Endothelial cell of umbilical vein (primary cell): ENCODE data around the gene ZBTB14. TPM values are rescaled to one million over a fixed set of nuclear protein-coding genes. Genes with fewer than 3 reads are reported as not detected.

Experiments
- BruUV-seq: library from RNA; stranded (reverse); fragments of 400-500 nt; replicated peaks from 2 replicates; lab custom pipeline; 2021; lab: Mats Ljungman, UMichigan
- CTCF ChIA-PET: fragments of 300-600, 350-600 bp; sonication (Branson Sonifier 250); formaldehyde crosslinking; loops from one replicate; lab custom pipeline; 2021; ENCODE audit warnings: antibody characterized with exemption, inconsistent platforms; lab: Charles Lee
- POLR2A ChIA-PET: fragments of 300-600, 350-600 bp; sonication (Branson Sonifier 250); formaldehyde crosslinking; loops from one replicate; lab custom pipeline; 2021; ENCODE audit warnings: antibody characterized with exemption, inconsistent platforms; lab: Charles Lee
- DNase-seq: peaks from one replicate; pipeline ENCODE4 v3.0.0-alpha.2; 2011; ENCODE audit warnings: low read depth, low spot score
- FAIRE-seq: peaks from 2 replicates; lab custom pipeline; 2011; peaks lifted over from hg19 to GRCh38; lab: Jason Lieb, UNC
- H2AFZ ChIP-seq: 2 replicates; pipeline ENCODE4 v1.6.0; 2012; ENCODE audit warnings: low read depth, low read length, control low read depth, inconsistent platforms
- H3K27ac ChIP-seq: 2 replicates; pipeline ENCODE4 v1.5.1; 2011; ENCODE audit warnings: low read depth, mild to moderate bottlenecking, control low read depth, low read length, moderate library complexity; ENCODE audit not compliant: insufficient read depth
- H3K27me3 ChIP-seq, 2 experiments: 2 replicates each; pipeline versions ENCODE4 v1.6.0 to v1.6.1; 2011; ENCODE audit warnings: low read length in 2 of 2, mixed read lengths in 1 of 2; ENCODE audit not compliant: control insufficient read depth in 2 of 2, insufficient read depth in 2 of 2
- H3K36me3 ChIP-seq, 2 experiments: 2 replicates in 1 of 2; 3 replicates in 1 of 2; pipeline ENCODE4 v1.5.1; 2011; ENCODE audit warnings: low read length in 2 of 2, mild to moderate bottlenecking in 1 of 2, moderate library complexity in 1 of 2; ENCODE audit not compliant: control insufficient read depth in 2 of 2, insufficient read depth in 2 of 2; ENCODE audit errors: extremely low read depth in 1 of 2
- H3K4me1 ChIP-seq: 3 replicates; pipeline ENCODE4 v1.5.1; 2011; ENCODE audit warnings: mild to moderate bottlenecking, low read length; ENCODE audit not compliant: control insufficient read depth, insufficient read depth; ENCODE audit errors: extremely low read depth
- H3K4me2 ChIP-seq: 2 replicates; pipeline ENCODE4 v1.6.1; 2011; ENCODE audit warnings: low read length, control low read depth, mixed read lengths; ENCODE audit not compliant: insufficient read depth
- H3K4me3 ChIP-seq, 3 experiments: fragments of 200-600 bp in 1 of 3; sonication (generic), shearing (Covaris generic) in 1 of 3; replicated peaks in 1 of 3; 2 replicates each; pipeline ENCODE4 v1.5.1; 2011 to 2016; ENCODE audit warnings: control low read depth in 3 of 3, low read length in 3 of 3, mild to moderate bottlenecking in 2 of 3, inconsistent platforms in 1 of 3, low read depth in 1 of 3, moderate library complexity in 1 of 3; ENCODE audit not compliant: insufficient read depth in 1 of 3
- H3K79me2 ChIP-seq: 2 replicates; pipeline ENCODE4 v1.6.0; 2012; ENCODE audit warnings: low read length, inconsistent platforms; ENCODE audit not compliant: control insufficient read depth, insufficient read depth
- H3K9ac ChIP-seq: replicated peaks from 2 replicates; pipeline ENCODE3; 2011; ENCODE audit warnings: low read length, control low read depth; ENCODE audit not compliant: insufficient read depth; ENCODE audit errors: extremely low read depth
- H3K9me1 ChIP-seq: replicated peaks from 3 replicates; pipeline ENCODE4 v1.6.0; 2011; ENCODE audit warnings: mild to moderate bottlenecking, low read length; ENCODE audit not compliant: control insufficient read depth, insufficient read depth; ENCODE audit errors: extremely low read depth
- H3K9me3 ChIP-seq: replicated peaks from 2 replicates; pipeline ENCODE4 v1.5.1; 2012; ENCODE audit warnings: low read length, inconsistent platforms; ENCODE audit not compliant: control insufficient read depth, insufficient read depth
- H4K20me1 ChIP-seq: replicated peaks from 2 replicates; pipeline ENCODE3; 2011; ENCODE audit warnings: mild to moderate bottlenecking, low read length; ENCODE audit not compliant: control insufficient read depth, insufficient read depth; ENCODE audit errors: extremely low read depth
- EZH2 ChIP-seq: IDR thresholded peaks from 2 replicates; pipeline ENCODE4 v1.6.1; 2012; ENCODE audit warnings: borderline replicate concordance, low read depth, mild to moderate bottlenecking, moderate library complexity, low read length, inconsistent platforms; ENCODE audit not compliant: severe bottlenecking
- FOS ChIP-seq: IDR thresholded peaks from 2 replicates; pipeline ENCODE4 v1.6.1; 2011; ENCODE audit warnings: mild to moderate bottlenecking, low read length, moderate library complexity, borderline replicate concordance; ENCODE audit not compliant: insufficient read depth
- GATA2 ChIP-seq: IDR thresholded peaks from 2 replicates; pipeline ENCODE4 v1.7.0; 2011; ENCODE audit warnings: low read depth, mild to moderate bottlenecking, moderate library complexity, mixed read lengths, low read length; ENCODE audit not compliant: insufficient read length, insufficient read depth
- JUN ChIP-seq: IDR thresholded peaks from 2 replicates; pipeline ENCODE4 v1.6.1; 2011; ENCODE audit warnings: borderline replicate concordance, low read depth; ENCODE audit not compliant: insufficient read length, insufficient read depth
- MYC ChIP-seq: IDR thresholded peaks from one replicate; pipeline ENCODE4 v1.6.1; 2011; ENCODE audit warnings: mild to moderate bottlenecking, low read depth, low read length
- POLR2A ChIP-seq: IDR thresholded peaks from 2 replicates; pipeline ENCODE4 v1.6.1; 2012; ENCODE audit warnings: low read depth, mild to moderate bottlenecking, control low read depth, low read length
- POLR2AphosphoS5 ChIP-seq: IDR thresholded peaks from 2 replicates; pipeline ENCODE4 v1.6.1; 2012; ENCODE audit warnings: low read depth, mild to moderate bottlenecking, control low read depth, low read length, moderate library complexity; ENCODE audit not compliant: insufficient read depth
- dilution Hi-C: fragments of 300-500 bp; cut with MboI; formaldehyde crosslinking; loops from one replicate; pipeline ENCODE4 v1.15.0; 2019; ENCODE audit warnings: low sequenced_read_pairs; ENCODE audit not compliant: extremely low pct_ligation_motif_present
- intact Hi-C: fragments of 100-400 bp; cut with micrococcal nuclease; formaldehyde crosslinking; loops from one replicate; pipeline ENCODE4 v1.10.0; 2022
- polyA plus RNA-seq, 4 experiments: library from polyadenylated mRNA; depleted of rRNA in 3 of 4; stranded (reverse) in 3 of 4; unstranded in 1 of 4; fragments of >200 nt; gene quantifications; 2 replicates each; pipeline versions ENCODE4 v1.2.1 to v1.2.3, GENCODE V29; 2011 to 2012; ENCODE audit warnings: missing spikeins in 1 of 4
- total RNA-seq: library from RNA; stranded (reverse); gene quantifications from 2 replicates; pipeline ENCODE4 v1.2.3, GENCODE V29; 2021
- TF ChIP-seq, protein P1 (sequence below), 2 donors: IDR thresholded peaks; 1 replicate in 1 of 2; 2 replicates in 1 of 2; pipeline ENCODE4 v1.5.1; 2011; ENCODE audit warnings: low read length in 2 of 2, mild to moderate bottlenecking in 2 of 2, moderate library complexity in 2 of 2, control low read depth in 1 of 2, inconsistent platforms in 1 of 2, low read depth in 1 of 2; ENCODE audit not compliant: insufficient read depth in 1 of 2; ENCODE audit errors: extremely low read depth in 1 of 2
- TF ChIP-seq, protein P2 (sequence below): IDR thresholded peaks from 2 replicates; pipeline ENCODE4 v1.6.1; 2011; ENCODE audit not compliant: insufficient read depth, insufficient read length

ZBTB14 gene
- total and polyA plus RNA-seq, 2 donors (not counting 3 experiments of a cell fraction or from before 2014, with no cell fraction given), result 5.5 to 13.7 TPM

DNA sequence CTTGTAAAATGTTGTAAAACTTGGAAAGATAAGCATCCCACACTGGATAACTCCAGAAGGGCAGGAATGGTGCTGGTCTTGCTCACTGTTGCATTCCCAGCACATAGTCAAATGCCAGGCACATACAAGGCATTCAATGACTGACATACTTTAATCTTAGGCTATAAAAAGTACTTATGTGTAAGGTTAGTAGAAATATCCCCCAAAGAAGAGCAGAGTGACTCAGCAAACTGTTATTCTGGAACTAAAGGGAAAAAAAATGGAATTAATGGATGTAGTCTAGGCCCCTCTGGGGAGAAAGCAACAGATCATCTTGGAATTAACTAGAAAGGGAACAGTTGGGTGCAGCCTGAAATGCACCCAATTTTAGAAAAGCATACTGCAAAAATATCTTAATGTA is 9.0 kb downstream of the ZBTB14 start:
- no TSS peak for BruUV-seq
- Histone ChIP-seq H3K9me3 (no peaks in the 10 kb centered on the region), H3K27ac (no peak overlapping the region), H4K20me1 (no peaks in the 10 kb centered on the region), H3K4me2 (no peak overlapping the region), H3K27me3 (no peaks in the 10 kb centered on the region), H3K9me1 (no peaks in the 10 kb centered on the region), H3K79me2 (no peaks in the 10 kb centered on the region), H3K4me1 (no peaks in the 10 kb centered on the region), H3K4me3 (no peak overlapping the region), H3K36me3 (peaks cover 5 to 8% of the 10 kb centered on the region in 2 experiments), H2AFZ (no peak overlapping the region), H3K9ac (no peak overlapping the region)
- POLR2A ChIA-PET, result no interaction called here
- dilution Hi-C loops (no loop called here), intact Hi-C loops (no loop called here)
- CTCF ChIA-PET, result no interaction called here
- no peak for FAIRE-seq
- DNase-seq, result no peak
- no peak for TF ChIP-seq FOS
- no peak for TF ChIP-seq GATA2
- TF ChIP-seq, protein P1, sequence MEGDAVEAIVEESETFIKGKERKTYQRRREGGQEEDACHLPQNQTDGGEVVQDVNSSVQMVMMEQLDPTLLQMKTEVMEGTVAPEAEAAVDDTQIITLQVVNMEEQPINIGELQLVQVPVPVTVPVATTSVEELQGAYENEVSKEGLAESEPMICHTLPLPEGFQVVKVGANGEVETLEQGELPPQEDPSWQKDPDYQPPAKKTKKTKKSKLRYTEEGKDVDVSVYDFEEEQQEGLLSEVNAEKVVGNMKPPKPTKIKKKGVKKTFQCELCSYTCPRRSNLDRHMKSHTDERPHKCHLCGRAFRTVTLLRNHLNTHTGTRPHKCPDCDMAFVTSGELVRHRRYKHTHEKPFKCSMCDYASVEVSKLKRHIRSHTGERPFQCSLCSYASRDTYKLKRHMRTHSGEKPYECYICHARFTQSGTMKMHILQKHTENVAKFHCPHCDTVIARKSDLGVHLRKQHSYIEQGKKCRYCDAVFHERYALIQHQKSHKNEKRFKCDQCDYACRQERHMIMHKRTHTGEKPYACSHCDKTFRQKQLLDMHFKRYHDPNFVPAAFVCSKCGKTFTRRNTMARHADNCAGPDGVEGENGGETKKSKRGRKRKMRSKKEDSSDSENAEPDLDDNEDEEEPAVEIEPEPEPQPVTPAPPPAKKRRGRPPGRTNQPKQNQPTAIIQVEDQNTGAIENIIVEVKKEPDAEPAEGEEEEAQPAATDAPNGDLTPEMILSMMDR (IDR thresholded peaks at IDR 0.05; ENCODE audit: extremely low read depth in 1 of 2, insufficient read depth in 1 of 2, low read depth in 1 of 2, low read length in 2 of 2), result no peak
- TF ChIP-seq JUN, result no peak
- no peak for TF ChIP-seq POLR2A
- no peak for TF ChIP-seq POLR2AphosphoS5
- TF ChIP-seq, protein P2, sequence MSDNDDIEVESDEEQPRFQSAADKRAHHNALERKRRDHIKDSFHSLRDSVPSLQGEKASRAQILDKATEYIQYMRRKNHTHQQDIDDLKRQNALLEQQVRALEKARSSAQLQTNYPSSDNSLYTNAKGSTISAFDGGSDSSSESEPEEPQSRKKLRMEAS, result no peak
- TF ChIP-seq EZH2, result no peak
- no peak for TF ChIP-seq MYC
